HG02571 (cell line): ENCODE data around the gene LHFPL2.

ENCODE experiments used
- ATAC-seq: cut with Tn5 transposase; IDR thresholded peaks from one replicate; pipeline ENCODE4 v1.9.1; 2021; ENCODE audit warnings: mild to moderate bottlenecking, moderate library complexity; ENCODE audit not compliant: unreplicated experiment

The LHFPL2 gene

DNA sequence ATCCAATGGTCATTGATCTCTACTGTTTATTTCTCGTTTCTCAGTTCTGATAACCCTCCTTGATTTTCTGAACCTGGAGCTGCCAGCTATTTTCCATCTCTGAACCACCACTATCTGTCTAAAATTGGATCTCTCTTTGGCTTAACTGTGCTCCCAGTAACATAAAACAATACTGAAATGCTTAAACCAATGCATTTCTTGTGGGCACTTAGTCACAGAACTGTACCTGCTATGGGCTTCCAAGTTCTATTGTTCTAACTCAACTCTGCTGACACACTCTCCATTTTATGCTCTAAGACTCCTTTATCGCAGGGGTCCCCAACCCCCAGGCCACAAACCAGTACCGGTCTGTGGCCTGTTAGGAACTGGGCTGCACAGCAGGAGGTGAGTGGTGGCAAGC, 120.6 kb downstream of the LHFPL2 start:
- ATAC-seq, result no peak

DNA sequence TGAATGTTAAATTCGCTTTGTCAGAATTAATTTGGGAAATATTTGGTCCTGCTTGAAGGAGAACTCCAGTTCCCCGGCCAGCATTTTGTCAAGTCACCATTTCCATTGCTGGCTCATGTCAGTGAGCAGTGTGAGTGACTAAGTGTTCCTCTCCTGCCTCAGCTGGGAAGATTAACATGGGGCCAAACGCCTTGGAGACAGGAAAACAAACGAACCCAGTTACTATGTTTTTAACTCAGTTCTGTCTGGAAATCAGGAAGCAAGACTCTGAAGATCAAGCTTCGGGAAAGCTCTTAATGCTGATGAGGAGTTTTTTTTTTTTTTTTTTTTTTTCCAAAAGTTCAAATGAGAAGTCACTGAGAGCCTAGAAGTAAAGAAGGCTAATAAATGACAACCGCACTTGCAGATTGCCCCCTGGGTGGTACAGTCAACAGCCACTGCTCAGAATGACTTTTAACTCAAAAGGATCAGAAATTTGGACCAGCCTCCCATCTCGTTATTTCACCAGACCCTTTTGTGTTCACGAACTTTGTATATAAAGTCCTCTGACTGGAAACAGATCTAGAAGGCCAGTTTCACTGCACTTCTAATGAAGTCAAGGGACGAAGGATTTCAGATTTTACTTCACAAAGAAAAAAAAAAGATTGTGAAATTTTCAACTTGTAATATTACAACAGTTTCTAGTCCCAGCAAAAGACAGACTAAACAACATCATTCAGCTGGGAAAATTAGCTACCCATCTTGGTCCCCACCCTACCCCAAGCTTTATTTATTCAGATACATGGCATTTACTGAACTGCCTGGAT, 121.3 kb downstream of the LHFPL2 start:
- no peak for ATAC-seq

DNA sequence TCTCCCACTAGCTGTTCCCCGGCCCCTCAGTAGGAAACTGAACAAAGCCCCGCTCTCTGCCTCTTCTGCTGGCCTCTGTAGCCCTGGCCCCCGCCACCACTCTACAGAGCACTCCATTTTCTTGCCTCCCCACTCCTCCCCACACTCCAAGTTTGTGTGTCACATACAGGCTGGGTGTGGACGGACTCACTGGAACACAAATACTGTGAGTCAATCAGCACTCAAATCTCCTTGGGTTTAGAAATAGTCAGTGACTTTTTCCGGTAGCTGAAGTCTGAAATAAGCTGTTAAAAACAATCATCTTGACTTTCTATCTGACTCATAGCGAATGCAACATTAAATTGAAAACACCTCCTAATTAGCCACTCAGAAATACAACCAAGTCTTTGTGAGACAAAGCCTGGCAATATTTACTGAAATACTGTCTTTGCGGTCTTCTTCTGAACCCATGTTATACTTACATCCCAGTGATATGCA, 122.5 kb downstream of the LHFPL2 start:
- ATAC-seq, result no peak

DNA sequence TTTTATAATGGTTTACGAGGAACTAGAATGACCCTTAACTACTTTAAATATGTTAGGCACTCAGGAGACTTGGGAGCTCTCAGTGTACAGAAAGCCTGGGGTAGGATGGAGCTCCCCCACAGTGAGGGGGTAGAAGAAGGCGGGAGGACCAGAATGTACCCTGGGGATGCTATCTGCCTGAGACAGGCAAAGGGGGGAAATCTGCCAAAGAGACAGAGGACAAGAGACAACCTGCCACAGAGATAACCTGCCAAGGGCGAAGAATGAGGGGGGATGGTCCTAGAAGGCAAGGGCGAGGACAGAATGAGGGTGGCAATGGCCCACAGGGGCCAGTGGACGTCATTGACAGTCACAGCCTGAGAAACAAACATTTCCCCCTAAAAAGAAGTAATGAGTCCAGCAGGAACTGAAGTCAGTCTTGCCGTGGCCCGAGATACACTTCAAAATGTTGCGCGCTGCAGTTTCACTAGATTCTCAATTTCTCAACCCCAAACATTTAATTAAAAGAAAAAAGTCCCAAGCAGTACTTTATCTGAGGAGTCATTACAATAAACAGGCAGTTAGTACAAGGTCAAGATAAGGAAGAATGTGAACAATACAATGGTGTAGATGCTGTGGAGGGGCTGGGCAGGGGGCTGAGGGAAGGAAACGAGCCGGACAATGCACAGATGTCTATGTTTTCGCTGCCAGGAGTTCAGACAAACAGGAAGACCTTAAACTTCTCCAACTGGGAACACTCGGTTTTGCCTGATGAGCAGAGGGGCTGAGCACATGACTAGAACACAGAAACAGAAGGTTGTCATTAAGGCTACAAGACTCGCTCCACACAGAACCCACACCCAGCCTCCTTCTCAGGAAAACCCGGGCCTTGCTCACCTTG, 125.0 kb downstream of the LHFPL2 start:
- ATAC-seq, result no peak

DNA sequence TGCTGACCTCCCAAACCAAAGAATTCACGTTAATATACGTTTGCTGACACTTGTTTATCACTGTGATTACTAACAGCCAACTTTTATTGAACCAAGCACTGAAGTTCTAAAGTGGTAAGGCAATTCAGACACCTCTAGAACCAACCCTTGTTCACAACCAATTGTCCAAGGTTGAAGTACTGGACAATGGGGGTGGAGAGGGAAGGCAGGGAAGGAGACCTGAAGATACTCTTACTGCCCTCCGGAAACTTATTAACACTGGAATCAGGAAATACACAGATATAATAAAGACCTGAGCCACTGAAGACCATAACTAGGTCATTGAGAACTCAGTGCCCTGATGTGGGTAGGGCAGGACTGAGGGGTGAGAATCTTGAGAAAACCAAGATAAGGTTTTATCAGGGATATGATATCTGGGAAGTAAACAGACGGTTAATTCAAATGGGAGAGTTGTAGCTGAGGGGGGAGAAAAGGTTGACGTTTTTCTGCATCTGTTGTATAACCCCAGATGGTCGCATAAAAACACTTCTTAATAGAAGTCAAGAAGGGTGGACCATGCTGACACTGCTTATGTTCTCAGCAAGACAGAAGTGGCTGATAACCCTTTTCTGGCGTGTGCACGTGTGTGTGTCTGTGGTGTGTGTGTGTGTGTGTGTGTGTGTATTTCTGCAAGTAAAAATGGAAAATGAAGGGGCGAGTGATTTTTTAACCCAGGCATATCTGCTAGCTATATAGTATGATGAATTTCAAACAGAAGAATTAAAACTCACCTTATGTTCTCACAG, 125.9 kb downstream of the LHFPL2 start:
- no peak for ATAC-seq

DNA sequence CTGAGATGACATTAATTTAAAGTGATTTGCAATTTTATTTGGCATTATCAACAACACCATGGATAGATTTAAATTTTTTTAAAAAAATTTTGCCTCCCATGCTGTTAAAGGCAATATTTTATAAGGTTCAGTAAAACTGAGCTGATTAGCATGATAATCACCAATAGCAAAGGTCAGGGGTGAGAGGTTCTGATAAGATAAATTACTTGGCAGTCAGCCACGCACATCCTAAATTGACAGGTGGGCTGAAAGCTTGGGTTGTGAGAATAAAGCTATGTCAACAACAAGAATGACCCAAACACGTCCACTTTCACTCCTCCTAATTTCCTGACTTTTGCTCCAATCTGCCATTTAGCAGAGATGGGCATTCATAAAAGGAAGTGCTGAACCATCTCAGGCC, 127.1 kb downstream of the LHFPL2 start:
- ATAC-seq, result no peak

DNA sequence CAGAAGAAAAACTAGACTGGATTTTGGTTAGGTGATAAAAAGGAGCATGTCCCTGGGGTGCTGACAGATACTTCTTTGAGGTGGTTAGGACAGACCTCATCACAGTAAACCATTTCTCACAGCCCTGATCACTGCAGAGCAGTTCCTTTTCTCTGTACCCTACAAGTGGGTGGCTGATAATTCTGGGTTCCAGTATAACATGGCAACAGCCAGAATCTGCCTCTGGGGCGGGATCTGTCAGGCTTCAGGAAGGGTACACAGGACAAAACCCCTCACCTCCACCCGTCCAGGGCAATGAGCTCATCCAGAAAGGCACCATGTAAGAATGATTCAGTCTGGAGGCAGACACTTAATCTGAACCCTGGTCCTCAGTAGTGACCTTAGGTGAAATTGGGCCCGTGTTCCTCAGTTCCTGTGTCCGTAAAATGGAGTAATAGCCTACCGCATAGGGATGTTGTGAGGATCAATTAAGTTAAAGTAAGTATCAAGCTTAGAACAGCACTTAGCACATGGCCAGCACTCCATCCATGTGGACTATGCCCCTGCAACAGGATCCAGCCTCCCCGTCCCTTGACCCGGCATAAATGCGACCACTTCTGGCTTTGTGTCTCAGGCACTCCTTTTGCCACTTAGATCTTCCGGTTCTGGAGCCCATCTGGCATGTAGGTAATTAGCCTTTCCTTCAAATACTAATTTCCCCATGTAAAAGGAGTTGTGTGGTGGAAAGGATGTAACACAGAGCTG, 129.2 kb downstream of the LHFPL2 start:
- ATAC-seq, result no peak

DNA sequence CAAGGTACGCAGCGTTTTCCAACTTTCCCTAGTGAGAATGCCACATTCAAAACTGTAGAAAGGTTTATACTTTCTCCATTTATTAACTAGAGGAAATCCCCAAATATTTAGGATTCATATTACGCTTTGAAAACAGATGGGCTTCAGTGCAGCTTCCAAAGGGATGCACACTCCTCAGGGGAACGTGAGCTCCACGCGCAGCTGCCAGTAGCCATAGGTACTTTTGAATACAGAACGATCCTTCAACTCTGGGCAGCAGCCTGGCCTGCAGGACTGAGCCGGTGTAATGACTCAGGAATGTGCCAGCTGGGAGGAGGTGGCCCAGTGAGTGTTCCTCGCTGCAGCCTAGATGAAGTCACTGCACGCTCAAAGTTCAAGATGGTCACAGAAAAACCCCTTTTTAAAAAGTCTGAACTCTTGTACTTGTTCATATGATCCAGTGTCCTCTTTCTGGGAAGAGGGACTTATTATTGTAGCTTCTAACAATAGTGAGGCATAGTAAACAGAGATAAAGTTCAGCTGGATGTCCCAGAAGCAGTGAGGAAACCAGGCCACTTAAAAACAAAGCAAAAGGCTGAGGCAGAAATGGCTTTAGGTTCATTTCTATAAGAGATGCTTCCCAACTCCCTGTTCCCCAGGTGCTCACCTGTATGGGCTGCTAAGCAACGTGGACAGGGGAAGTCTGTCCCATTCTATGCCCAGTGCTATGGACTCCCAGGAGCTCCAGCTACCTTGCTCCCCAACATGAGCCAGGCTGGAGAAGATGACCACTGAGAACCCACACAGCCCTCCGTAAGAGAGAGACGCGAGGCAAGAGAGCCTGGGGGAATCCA, 130.0 kb downstream of the LHFPL2 start:
- ATAC-seq, result no peak

DNA sequence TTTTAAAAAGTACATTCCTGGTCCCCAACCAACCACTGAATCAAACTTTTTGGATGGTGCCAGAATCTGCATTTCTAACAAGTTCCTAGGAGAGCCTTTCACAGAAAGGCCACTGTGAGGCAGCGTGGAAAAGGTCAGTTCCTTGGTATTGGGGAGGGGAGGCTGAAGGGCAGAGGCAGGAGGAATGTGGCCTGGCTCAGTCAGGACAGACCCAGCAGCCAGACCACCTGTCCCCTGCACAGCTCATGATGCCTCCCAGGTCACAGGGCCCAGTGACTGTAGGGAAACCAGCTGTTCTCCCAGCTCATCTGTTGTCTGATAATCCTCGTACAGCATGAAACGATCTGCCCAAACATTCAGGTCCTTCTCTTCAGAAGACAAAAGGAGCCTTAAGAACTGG, 132.9 kb downstream of the LHFPL2 start:
- ATAC-seq, result no peak

DNA sequence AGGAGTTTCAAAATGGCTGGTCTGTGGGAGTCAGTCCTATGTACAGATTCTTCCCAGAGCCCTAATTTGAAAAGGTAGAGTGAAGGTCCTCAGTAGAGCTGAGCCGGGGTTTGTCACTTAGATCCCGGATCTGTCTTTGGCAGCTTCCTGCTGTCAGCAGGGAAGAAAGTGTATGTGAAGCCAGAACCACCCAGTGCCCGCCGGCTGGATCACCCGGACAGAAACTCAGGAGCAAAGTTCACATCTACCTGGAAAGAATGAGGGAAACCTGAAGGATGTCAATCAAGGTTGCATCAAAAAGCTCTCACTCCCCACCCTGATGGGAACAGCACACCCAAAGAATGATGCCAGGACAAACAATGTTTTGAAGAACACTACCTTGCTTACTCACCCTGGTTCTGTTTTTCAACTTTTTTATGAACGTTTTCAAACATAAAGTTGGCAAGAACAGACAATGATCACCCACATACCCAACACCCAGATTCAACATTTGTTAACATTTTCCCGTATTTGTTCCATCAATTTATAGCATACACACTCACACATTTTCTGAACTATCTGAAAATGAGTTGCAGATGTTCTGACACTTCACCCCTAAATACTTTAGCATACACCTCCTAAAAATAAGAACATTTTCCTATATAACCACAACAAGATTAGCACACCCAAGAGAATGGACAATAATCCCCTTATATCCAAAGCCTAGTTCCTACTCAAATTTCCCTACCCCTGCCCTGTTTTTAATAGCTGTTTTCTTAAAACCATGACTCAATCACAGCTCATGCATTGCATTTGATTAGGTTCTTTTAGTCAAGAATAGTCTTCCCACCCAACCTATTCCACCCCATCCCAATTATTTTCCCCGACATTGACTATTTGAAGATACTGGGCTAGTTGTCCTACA, 133.9 kb downstream of the LHFPL2 start:
- no peak for ATAC-seq

DNA sequence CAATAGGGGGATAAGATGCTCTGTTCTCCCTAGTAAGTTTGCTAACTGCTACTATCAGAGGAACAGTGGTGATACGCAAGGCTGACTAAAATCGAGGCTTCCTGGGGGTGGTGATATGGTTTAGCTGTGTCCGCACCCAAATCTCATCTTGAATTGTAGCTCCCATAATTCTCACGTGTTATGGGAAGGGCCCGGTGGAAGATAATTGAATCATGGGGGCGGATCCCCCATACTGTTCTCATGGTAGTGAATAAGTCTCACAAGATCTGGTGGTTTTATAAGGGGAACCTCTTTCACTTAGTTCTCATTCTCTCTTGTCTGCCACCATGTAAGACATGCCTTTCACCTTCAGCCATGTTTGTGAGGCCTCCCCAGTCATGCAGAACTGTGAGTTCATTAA, 135.1 kb downstream of the LHFPL2 start:
- ATAC-seq, result no peak

DNA sequence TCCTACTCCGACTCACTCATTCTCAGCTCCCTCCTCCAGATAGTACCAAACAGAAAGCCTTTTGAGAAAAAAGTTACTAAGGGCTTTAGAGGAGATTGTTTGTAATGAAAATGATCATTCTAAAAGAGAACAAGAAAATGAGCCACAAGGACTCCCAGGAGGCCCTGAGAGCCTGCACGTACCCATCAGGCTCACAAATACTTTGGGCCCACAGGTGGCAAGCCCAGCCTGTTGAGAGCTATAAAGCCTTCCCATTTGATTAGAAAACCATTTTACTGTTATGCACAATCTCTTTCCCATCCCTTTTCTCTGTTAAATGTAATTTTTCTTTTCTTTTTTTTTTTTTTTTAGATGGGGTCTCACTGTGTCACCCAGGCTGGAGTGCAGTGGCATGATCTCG, 136.1 kb downstream of the LHFPL2 start:
- no peak for ATAC-seq

DNA sequence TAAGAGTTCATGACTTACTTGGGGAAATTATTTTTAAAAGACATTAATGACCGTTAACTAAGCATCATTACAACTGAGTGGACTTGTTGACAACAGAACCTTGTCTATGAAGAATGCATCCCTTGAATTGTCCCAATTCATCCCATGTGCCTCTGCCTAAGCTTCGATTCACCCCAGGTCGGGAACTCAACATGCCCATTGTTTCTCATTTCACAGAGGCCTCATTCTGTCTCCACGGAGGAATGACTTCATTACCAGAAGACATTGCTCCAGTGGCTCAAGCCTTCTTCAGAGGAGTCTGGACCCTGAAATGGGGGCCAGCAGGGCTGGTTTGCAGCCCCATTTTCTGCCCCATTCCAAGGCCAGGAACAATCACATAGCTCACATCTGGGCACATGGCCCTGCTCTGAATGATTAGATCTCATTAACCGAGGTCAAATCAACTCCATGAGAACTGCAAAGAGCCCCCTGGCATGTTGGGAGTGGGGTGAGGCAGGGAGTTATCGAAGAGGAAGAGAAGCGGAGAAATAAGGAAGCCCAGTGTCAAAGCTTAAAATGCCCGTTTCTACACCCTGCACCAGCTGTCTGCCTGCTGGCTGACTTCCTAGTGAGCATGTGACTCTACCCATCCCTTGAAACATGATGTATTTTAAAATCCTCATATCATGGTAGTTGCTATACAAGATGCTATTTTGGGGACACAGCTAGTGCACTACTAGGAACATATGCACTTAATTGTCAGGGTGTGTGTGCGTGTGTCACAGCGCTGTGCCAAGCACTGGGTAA, 137.3 kb downstream of the LHFPL2 start:
- no peak for ATAC-seq

DNA sequence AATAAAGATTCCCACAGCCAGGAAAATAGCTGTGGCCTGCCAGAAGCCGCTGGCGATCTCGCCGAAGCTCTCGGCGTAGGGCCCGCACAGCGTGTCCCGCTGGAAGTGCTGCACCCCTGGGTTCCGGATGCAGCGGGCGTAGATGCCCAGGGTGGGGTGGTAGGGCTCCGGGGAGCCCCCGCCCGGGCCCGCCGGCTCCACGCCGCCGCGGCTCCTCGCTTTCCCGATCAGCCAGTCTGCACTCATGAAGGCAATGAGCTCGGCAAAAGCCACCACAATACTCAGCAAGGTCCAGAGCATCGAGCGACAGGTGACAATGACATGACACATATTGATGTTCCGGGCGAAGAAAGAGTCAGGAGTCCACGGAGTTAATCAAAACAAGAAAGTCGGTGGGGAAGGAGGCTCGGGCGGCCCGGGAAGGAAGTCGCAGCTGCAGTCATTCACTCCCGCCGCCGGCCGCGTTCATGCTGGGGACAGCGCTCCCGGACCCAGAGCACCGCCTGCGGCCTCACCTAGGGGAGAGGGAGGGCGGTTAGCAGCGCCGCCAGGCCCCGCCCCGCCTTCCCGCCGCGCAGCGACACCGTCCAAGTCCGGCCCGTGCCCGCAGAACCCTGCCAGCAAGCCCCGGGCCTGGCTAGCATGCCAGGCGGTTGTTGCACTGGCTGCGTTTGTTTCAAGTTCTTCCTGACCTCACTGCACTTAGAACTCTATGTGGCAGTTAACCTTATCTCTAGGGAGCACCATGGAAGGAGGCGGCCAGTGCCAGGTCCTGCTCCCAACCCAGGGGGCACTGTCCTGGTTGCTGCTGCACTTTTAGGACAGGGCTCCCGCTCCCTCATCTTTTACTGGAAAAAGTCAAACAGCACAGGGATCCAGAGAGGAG, 138.4 kb downstream of the LHFPL2 start:
- peak; percentile 70 for ATAC-seq

DNA sequence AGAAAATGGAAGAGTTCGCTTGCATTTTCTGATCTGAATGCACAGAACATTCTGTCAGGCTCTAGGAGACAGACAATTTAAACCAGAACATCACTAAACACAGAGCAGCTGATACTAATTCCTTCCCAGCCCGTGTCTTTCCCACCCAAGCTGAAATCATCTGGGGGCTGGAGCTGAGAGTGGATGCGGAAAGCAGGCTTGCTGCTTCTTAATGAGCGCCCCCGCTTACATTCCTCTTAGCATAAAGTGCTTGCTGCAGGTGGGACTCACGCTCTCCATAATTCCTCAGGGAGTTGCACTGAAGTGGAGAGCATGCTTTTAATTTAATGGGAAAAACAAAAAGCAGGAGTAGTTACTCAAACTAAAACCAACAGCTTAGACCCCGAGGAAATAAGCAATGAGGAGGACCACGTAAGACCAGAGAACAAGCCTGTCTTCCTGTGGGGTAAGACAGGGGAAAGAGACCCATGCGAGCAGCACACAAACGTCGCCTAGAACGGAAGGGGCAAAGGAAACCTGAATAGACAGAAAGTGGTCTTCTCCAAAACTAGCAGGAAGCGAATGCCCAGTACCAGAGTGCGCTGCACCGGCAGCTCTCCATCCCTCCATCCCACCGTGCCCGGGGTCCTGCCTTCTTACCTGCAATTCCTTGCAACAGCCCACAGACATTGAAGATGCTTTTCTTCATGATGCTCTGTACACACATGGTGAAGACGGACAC, 139.3 kb downstream of the LHFPL2 start:
- ATAC-seq, result no peak

DNA sequence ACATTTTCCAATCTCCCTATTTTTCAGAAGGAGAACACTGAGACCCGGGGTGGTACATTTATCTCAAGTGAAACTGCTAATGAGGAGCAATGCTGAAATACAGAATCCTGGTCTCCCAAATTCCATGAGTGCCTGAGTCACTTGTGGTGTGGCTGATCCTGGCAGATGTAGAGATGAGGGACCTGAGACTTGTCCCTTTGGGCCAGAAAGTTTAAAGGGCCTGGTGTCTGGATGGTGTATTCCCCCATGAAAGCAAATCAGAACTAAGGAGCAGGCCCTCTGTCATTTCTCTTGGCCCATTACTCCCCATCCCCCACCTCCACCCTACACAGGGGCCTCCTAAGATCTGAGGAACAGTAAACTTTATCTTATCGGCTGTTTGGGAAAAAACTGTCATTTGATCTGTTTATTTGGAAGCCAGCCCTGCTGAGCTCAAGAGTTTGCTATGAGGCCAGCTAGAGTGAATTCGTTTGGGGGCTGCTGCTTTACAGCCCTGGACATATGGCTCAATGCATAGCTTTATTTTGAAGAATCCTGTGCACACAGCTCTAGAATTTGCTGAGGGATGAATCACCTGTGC, 140.3 kb downstream of the LHFPL2 start:
- ATAC-seq, result no peak
